ENCODE measurements around the gene CAPNS1. TPM values are rescaled to one million over a fixed set of nuclear protein-coding genes. Genes with fewer than 3 reads are reported as not detected.

The CAPNS1 gene
- total RNA-seq, 1 donor from 2014 or later: 478 TPM

DNA sequence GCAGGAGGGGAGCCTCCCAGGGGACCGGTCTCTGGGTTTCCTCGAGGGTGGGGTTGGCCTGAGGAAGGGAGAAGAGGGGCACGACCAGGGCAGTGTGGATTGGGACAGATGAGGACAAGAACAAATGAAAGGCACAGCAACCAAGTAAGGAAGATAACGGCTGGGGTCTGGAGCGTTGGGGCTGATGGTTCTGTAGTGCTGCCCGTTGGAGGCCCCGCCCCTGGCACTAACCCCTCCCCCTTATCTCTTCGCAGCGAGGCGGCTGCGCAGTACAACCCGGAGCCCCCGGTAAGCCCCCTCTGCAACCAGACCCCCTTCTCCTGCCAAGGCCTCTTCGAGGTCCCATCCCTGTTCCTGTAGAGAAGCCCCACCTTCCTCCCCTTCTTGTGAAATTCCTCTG, 2.2 kb downstream of the CAPNS1 start:
- H3K36me3 Mint-ChIP-seq (ENCODE audit: unreplicated experiment): peaks cover 8% of the 10 kb centered on the region
- DNase-seq: no peak
- no peak overlapping the region for H3K27ac Mint-ChIP-seq (ENCODE audit: unreplicated experiment)
- H3K9me3 Mint-ChIP-seq (ENCODE audit: unreplicated experiment): peaks cover 9% of the 10 kb centered on the region
- peak overlapping the region; percentile 96 for H3K4me3 Mint-ChIP-seq (ENCODE audit: unreplicated experiment)
- TF ChIP-seq, protein P1, sequence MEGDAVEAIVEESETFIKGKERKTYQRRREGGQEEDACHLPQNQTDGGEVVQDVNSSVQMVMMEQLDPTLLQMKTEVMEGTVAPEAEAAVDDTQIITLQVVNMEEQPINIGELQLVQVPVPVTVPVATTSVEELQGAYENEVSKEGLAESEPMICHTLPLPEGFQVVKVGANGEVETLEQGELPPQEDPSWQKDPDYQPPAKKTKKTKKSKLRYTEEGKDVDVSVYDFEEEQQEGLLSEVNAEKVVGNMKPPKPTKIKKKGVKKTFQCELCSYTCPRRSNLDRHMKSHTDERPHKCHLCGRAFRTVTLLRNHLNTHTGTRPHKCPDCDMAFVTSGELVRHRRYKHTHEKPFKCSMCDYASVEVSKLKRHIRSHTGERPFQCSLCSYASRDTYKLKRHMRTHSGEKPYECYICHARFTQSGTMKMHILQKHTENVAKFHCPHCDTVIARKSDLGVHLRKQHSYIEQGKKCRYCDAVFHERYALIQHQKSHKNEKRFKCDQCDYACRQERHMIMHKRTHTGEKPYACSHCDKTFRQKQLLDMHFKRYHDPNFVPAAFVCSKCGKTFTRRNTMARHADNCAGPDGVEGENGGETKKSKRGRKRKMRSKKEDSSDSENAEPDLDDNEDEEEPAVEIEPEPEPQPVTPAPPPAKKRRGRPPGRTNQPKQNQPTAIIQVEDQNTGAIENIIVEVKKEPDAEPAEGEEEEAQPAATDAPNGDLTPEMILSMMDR (IDR thresholded peaks at IDR 0.05; ENCODE audit: partially characterized antibody, unreplicated experiment): no peak
- H3K4me1 Mint-ChIP-seq (ENCODE audit: low read depth, unreplicated experiment): peaks cover 7% of the 10 kb centered on the region
- peaks cover 12% of the 10 kb centered on the region for H3K27me3 Mint-ChIP-seq (ENCODE audit: unreplicated experiment)

DNA sequence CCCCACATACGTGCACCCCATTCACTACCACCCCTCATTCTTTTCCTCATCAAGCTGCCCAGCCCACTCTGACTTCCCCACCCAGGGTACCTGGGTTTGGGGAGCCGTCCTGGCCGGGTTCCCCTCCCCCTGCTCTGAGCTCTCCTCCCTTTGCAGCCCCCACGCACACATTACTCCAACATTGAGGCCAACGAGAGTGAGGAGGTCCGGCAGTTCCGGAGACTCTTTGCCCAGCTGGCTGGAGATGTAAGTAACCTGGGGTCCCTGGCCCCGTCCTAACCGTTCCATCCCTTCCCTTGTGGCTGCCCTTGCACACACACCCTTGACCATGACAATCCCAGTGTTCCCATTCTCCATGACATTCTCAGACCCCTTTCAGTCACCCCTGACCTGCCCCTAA, 2.6 kb downstream of the CAPNS1 start:
- no peak overlapping the region for H3K4me3 Mint-ChIP-seq (ENCODE audit: unreplicated experiment)
- H3K27me3 Mint-ChIP-seq (ENCODE audit: unreplicated experiment): peaks cover 12% of the 10 kb centered on the region
- TF ChIP-seq, protein P1 (IDR thresholded peaks at IDR 0.05; ENCODE audit: partially characterized antibody, unreplicated experiment): no peak
- H3K4me1 Mint-ChIP-seq (ENCODE audit: low read depth, unreplicated experiment): peaks cover 7% of the 10 kb centered on the region
- peak overlapping the region; percentile 55 for H3K27ac Mint-ChIP-seq (ENCODE audit: unreplicated experiment)
- peaks cover 9% of the 10 kb centered on the region for H3K9me3 Mint-ChIP-seq (ENCODE audit: unreplicated experiment)
- no peak for DNase-seq
- peaks cover 8% of the 10 kb centered on the region for H3K36me3 Mint-ChIP-seq (ENCODE audit: unreplicated experiment)

DNA sequence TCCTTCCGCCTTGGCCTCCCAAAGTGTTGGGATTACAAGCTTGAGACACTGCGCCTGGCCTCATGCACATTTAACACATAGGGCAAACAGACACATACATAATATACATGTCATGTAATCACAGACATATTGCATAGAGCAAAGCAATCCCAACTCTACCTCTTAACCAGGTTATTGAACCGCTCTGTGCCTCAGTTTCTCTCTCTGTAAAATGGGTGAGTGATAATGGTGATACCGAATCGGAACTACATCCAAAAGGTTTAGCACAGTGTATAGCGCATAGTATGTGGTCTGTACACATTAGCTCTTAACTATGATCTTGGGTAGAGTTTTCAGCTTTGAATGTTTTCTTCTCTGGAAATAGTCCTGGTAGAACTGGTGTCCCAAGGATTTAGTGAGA, 4.8 kb downstream of the CAPNS1 start:
- peaks cover 12% of the 10 kb centered on the region for H3K36me3 Mint-ChIP-seq (ENCODE audit: unreplicated experiment)
- peaks cover 12% of the 10 kb centered on the region for H3K27me3 Mint-ChIP-seq (ENCODE audit: unreplicated experiment)
- peaks cover 11% of the 10 kb centered on the region for H3K9me3 Mint-ChIP-seq (ENCODE audit: unreplicated experiment)
- peaks cover 7% of the 10 kb centered on the region for H3K4me1 Mint-ChIP-seq (ENCODE audit: low read depth, unreplicated experiment)
- no peak overlapping the region for H3K27ac Mint-ChIP-seq (ENCODE audit: unreplicated experiment)
- DNase-seq: no peak
- no peak overlapping the region for H3K4me3 Mint-ChIP-seq (ENCODE audit: unreplicated experiment)
- TF ChIP-seq, protein P1 (IDR thresholded peaks at IDR 0.05; ENCODE audit: partially characterized antibody, unreplicated experiment): no peak

DNA sequence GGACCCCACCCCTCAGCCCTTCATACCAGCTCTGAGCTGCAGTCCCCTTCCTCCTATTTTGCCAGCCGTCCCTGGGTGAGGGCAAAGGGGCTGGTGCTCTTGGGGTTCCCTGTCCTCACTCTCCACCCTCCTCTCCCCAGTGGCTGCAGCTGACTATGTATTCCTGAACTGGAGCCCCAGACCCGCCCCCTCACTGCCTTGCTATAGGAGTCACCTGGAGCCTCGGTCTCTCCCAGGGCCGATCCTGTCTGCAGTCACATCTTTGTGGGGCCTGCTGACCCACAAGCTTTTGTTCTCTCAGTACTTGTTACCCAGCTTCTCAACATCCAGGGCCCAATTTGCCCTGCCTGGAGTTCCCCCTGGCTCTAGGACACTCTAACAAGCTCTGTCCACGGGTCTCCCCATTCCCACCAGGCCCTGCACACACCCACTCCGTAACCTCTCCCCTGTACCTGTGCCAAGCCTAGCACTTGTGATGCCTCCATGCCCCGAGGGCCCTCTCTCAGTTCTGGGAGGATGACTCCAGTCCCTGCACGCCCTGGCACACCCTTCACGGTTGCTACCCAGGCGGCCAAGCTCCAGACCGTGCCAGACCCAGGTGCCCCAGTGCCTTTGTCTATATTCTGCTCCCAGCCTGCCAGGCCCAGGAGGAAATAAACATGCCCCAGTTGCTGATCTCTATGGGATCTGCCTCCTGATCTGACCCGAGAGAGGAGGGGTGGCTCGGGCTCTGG, 10.0 kb downstream of the CAPNS1 start:
- peaks cover 5% of the 10 kb centered on the region for H3K36me3 Mint-ChIP-seq (ENCODE audit: unreplicated experiment)
- no peak overlapping the region for H3K27ac Mint-ChIP-seq (ENCODE audit: unreplicated experiment)
- H3K4me1 Mint-ChIP-seq (ENCODE audit: low read depth, unreplicated experiment): peaks cover 3% of the 10 kb centered on the region
- no peak overlapping the region for H3K4me3 Mint-ChIP-seq (ENCODE audit: unreplicated experiment)
- TF ChIP-seq, protein P1 (IDR thresholded peaks at IDR 0.05; ENCODE audit: partially characterized antibody, unreplicated experiment): no peak
- no peak for DNase-seq
- H3K9me3 Mint-ChIP-seq (ENCODE audit: unreplicated experiment): peaks cover 5% of the 10 kb centered on the region
- peaks cover 6% of the 10 kb centered on the region for H3K27me3 Mint-ChIP-seq (ENCODE audit: unreplicated experiment)

DNA sequence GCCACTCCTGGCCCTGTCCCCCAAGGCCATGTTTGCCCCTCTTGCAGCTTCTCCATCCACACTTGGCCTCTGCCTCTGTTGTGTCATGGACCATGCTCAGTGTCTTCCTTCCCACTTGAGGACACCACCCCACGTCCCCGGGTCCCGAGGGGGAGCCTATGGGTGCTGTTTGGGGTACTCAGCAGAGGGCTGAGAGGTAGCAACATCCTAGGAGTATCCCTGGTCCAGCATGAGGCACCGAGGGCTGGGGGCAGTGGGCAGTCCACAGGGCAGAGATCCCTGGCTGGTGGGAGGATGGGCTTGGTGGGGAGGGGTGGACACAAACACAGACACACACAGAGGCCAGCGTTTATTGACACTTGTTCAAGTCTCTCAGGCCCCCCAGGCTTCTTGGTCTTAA, 10.7 kb downstream of the CAPNS1 start:
- no peak for DNase-seq
- peaks cover 6% of the 10 kb centered on the region for H3K27me3 Mint-ChIP-seq (ENCODE audit: unreplicated experiment)
- peaks cover 5% of the 10 kb centered on the region for H3K36me3 Mint-ChIP-seq (ENCODE audit: unreplicated experiment)
- H3K4me3 Mint-ChIP-seq (ENCODE audit: unreplicated experiment): peak overlapping the region; percentile 84
- H3K27ac Mint-ChIP-seq (ENCODE audit: unreplicated experiment): no peak overlapping the region
- H3K9me3 Mint-ChIP-seq (ENCODE audit: unreplicated experiment): peaks cover 5% of the 10 kb centered on the region
- TF ChIP-seq, protein P1 (IDR thresholded peaks at IDR 0.05; ENCODE audit: partially characterized antibody, unreplicated experiment): no peak
- peaks cover 3% of the 10 kb centered on the region for H3K4me1 Mint-ChIP-seq (ENCODE audit: low read depth, unreplicated experiment)
